Measurements from ENCODE around the gene TRIP4.
"Not testable (repeated sequence)": the region's sequence is repeated elsewhere in the genome, so short reads cannot be mapped to it uniquely, and the experiment has no call there.

Gene TRIP4

GRCh38 chr15:64495968-64496367 is 108.3 kb downstream of the TRIP4 start:
- DNase-seq = not testable (repeated sequence)

GRCh38 chr15:64500695-64501395 is 113.2 kb downstream of the TRIP4 start:
- no peak for DNase-seq

GRCh38 chr15:64501396-64501715 is 113.7 kb downstream of the TRIP4 start:
- DNase-seq = no peak

DNA sequence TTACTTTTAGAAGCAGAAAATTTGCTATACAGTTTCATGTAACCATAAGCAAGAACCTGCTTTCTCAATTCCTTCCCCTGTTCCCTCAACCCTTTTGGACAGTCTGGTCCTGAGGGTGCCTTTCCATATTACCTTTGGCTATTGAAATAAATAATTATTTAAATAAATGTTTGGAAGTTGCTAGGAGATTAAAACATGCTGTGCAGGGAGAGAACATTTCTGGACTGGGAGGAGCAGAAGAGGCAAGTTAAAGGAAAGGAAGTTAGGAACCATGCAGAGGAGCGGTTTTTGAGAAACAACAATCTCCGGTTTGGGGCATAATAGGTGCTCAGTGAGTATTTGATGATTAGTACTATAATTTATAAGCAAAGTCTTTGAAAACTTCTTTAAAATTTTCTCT is 114.5 kb downstream of the TRIP4 start:
- no peak for DNase-seq

GRCh38 chr15:64502551-64502950 is 114.9 kb downstream of the TRIP4 start:
- DNase-seq = no peak

DNA sequence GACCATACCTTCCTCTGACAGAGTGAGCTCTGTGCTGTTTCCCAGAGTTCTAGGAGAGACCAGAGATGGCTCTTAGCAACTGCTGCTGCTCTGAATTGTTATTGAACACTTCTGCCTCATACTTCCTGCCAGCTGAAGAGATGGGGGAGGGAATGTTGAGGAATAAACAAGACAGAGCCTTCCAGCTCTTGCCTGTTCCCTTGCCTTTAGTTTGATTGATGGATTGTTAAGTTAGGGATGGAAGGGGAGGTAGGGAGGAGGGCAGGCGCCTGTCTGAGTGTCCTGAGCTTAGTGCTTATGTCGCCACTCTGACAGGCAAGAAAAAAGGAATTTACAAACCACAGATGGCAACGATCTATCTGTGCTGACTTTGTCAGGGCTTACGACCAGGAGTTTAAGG is 115.6 kb downstream of the TRIP4 start:
- no peak for DNase-seq

DNA sequence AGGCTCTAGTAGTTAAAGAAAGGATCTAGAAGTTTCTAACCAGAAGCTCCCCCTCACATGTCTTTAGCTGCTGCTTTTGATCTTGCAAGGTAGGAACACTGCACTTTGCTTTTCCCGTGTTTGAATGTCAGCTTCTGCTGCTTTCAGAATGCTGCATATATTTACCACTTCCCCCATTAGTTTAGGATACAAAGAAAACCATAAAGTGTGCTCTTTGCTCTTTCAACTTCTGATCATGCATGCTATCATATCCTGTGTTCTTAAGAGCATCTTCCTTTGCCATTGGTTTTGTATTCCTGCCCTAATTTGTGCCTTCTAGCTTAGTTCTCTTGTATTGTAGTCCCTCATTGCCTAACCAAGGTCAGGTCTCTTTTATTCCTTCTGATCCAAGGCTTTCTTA is 116.0 kb downstream of the TRIP4 start:
- DNase-seq = no peak

Measured in T-helper 9 cell (primary cell).